ENCODE data around the gene F2RL3. TPM values are rescaled to one million over a fixed set of nuclear protein-coding genes. Genes with fewer than 3 reads are reported as not detected.

F2RL3 gene
- total and polyA plus RNA-seq, 2 of the 8 experiments (the other 6 are each of a cell fraction or from before 2014, with no cell fraction given), result not detected

DNA sequence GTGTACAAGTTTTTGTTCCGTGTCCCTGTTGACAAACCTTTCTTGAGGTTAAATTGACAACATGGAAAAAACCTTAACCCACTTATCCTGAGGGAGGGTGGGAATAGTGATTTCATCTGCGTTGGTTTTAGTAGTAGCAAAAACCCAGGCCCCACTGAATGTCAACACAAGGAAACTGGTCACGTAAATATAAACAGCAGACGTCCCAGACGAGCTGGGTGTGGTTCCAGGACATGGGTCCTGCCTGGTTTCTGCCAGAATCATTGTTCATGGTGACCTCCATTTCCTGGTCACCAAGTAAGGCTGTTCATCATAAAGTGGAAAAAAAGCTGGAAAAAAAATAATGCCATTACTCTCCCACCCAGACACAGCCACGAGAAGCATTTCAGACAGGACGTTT is 16.9 kb upstream of the F2RL3 start:
- Histone ChIP-seq H3K23ac (ENCODE audit: insufficient read length) (no peak overlapping the region), H2AK5ac (ENCODE audit: low read depth, low read length) (no peak overlapping the region), H2BK20ac (ENCODE audit: low read length) (no peak overlapping the region), H2BK120ac (replicated peaks; ENCODE audit: low read depth, low read length) (no peak overlapping the region), H3K4me2 (ENCODE audit: insufficient read depth in 1 of 2, low read depth in 2 of 2, low read length in 2 of 2) (no peak overlapping the region), H3K9ac (replicated peaks in 1 of 4; ENCODE audit: extremely low read depth in 1 of 4, low read depth in 3 of 4, low read length in 3 of 4) (no peak overlapping the region), H3K9me3 (ENCODE audit: insufficient read depth in 2 of 2, low read depth in 1 of 2, low read length in 1 of 2) (no peaks in the 10 kb centered on the region), H3K4me3 (ENCODE audit: extremely low read depth in 1 of 4, insufficient read depth in 2 of 4, low read depth in 3 of 4, low read length in 4 of 4) (no peak overlapping the region), H2BK12ac (ENCODE audit: low read depth, low read length) (no peak overlapping the region), H3K36me3 (ENCODE audit: control insufficient read depth in 2 of 4, insufficient read depth in 4 of 4, low read length in 3 of 4) (peaks cover 18 to 59% (median 45%) of the 10 kb centered on the region in 4 experiments), H3K56ac (replicated peaks; ENCODE audit: insufficient read length, low read depth, low read length) (no peak overlapping the region), H3K4ac (replicated peaks; ENCODE audit: insufficient read length, low read depth, low read length) (no peak overlapping the region), H3K27ac (ENCODE audit: low read depth, low read length) (no peak overlapping the region), H3K27me3 (replicated peaks in 1 of 4; ENCODE audit: control insufficient read depth in 3 of 4, extremely low read depth in 1 of 4, insufficient read depth in 3 of 4, low read length in 3 of 4) (no peaks in the 10 kb centered on the region), H4K20me1 (replicated peaks in 1 of 2; ENCODE audit: control insufficient read depth in 1 of 2, insufficient read depth in 2 of 2, low read length in 2 of 2) (peaks cover 1 to 13% of the 10 kb centered on the region in 2 experiments), H3K4me1 (replicated peaks in 1 of 4; ENCODE audit: control insufficient read depth in 3 of 4, insufficient read depth in 4 of 4, low read length in 3 of 4) (no peaks in the 10 kb centered on the region; a peak in 2 of 7 replicates), H3K18ac (ENCODE audit: extremely low read depth, low read length) (no peak overlapping the region), H2BK15ac (ENCODE audit: low read length) (no peak overlapping the region), H4K8ac (ENCODE audit: extremely low read depth, insufficient read depth, low read length) (no peak overlapping the region), H2BK5ac (ENCODE audit: low read depth, low read length) (no peak overlapping the region), H4K91ac (replicated peaks; ENCODE audit: insufficient read length, low read length) (no peak overlapping the region), H3K23me2 (ENCODE audit: low read depth, low read length) (peaks cover 6% of the 10 kb centered on the region; the same call in 1 of the 2 replicates), H3K79me2 (ENCODE audit: control insufficient read depth in 1 of 2, insufficient read depth in 2 of 2, low read length in 2 of 2) (peaks cover 0 to 16% of the 10 kb centered on the region in 2 experiments; a peak in 2 of 4 replicates), H2AFZ (ENCODE audit: low read length) (no peak overlapping the region), H3K79me1 (ENCODE audit: low read depth, low read length) (peaks cover 17% of the 10 kb centered on the region), H4K5ac (ENCODE audit: insufficient read length, low read depth, low read length) (no peak overlapping the region), H3K14ac (ENCODE audit: insufficient read length) (no peak overlapping the region)
- WGBS, 2 experiments (ENCODE audit: extremely low coverage in 1 of 2, insufficient coverage in 1 of 2, insufficient read length in 1 of 2, insufficient replicate concordance in 2 of 2, low coverage in 1 of 2, low lambda C conversion rate in 2 of 2, missing lambda C conversion rate in 1 of 2), result 91% methylated on average over 7 of the region's 7 CpGs; no CpG with 5 or more reads in 1 of the 2 experiments
- CTCF ChIA-PET (ENCODE audit: partially characterized antibody), result interaction anchor here (1.9 kb wide), 1 partner anchor 52 kb away, joined by 4 read pairs; no protein-coding TSS in a partner anchor
- POLR2A ChIA-PET (ENCODE audit: partially characterized antibody), result no interaction called here
- FAIRE-seq (no peak), DNase-seq (ENCODE audit: low read depth in 1 of 2, low spot score in 2 of 2) (no peak)
- TF ChIP-seq CEBPB (IDR thresholded peaks at IDR 0.05; ENCODE audit: low read depth, low read length) (no peak), EZH2 (IDR thresholded peaks at IDR 0.05; ENCODE audit: low read depth, low read length, severe bottlenecking) (no peak), CHD2 (IDR thresholded peaks at IDR 0.05; ENCODE audit: low read length) (no peak), RNF2 (IDR thresholded peaks at IDR 0.05; ENCODE audit: borderline replicate concordance, low read depth, low read length, missing control alignments, poor library complexity, severe bottlenecking) (no peak), SAP30 (IDR thresholded peaks at IDR 0.05; ENCODE audit: insufficient read depth, insufficient replicate concordance, low read length) (no peak), HDAC2 (IDR thresholded peaks at IDR 0.05; ENCODE audit: borderline replicate concordance in 1 of 2, low read depth in 2 of 2, low read length in 2 of 2) (no peak), RFX5 (IDR thresholded peaks at IDR 0.05; ENCODE audit: borderline replicate concordance, low read depth, low read length) (no peak), ATF2 (IDR thresholded peaks at IDR 0.05; ENCODE audit: low read length) (no peak), KDM5A (IDR thresholded peaks at IDR 0.05; ENCODE audit: low read length) (no peak), SUZ12 (IDR thresholded peaks at IDR 0.05; ENCODE audit: low read length) (no peak)
- TF ChIP-seq, protein P1, sequence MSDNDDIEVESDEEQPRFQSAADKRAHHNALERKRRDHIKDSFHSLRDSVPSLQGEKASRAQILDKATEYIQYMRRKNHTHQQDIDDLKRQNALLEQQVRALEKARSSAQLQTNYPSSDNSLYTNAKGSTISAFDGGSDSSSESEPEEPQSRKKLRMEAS (IDR thresholded peaks at IDR 0.05), result no peak

Measured in H1 (cell line).